HG02885 (cell line): ENCODE measurements around the gene SORT1.

Experiments
- ATAC-seq: cut with Tn5 transposase; IDR thresholded peaks from one replicate; pipeline ENCODE4 v1.9.1; 2021; ENCODE audit warnings: mild to moderate bottlenecking; ENCODE audit not compliant: unreplicated experiment, poor library complexity

SORT1 gene

GRCh38 chr1:109280862-109281261 is 116.9 kb downstream of the SORT1 start:
- no peak for ATAC-seq

GRCh38 chr1:109279615-109280278 is 118.0 kb downstream of the SORT1 start:
- ATAC-seq = no peak

GRCh38 chr1:109277434-109278204 is 120.1 kb downstream of the SORT1 start:
- peak; percentile 85 for ATAC-seq

GRCh38 chr1:109275706-109276345 is 121.9 kb downstream of the SORT1 start:
- no peak for ATAC-seq

GRCh38 chr1:109274533-109275476 is 122.9 kb downstream of the SORT1 start:
- ATAC-seq = no peak

DNA sequence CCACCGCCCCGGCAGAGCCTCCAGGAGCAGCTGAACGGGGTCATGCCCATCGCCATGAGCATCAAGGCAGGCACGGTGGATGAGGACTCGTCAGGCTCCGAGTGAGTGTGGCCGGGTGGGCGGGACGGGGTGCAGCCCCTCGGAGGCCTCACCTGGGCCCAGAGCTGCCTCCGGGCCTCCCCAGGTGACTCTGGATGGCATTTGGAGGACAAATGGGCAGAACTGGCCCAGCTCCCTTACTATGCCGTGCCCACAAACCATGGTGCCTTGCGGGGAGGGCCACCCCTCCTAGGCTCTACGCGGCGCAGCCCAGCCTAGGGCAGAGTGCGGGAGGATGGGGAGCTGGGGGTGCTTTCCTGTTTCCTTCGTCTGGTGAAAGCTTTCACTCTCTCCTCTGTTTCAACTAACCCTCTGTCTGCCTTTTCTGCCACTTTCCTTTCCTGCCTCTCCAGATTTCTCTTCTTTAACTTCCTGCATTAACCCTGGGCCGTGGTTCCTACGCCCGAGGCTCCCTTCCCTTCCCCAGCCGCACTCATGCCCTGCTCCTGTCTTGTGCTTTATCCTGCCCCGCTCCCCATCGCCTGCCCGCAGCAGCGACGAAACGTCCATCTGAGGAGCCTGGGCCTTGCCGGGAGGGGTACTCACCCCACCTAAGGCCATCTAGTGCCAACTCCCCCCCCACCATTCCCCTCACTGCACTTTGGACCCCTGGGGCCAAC is 124.0 kb downstream of the SORT1 start:
- no peak for ATAC-seq

GRCh38 chr1:109272831-109273547 is 124.7 kb downstream of the SORT1 start:
- ATAC-seq = no peak

DNA sequence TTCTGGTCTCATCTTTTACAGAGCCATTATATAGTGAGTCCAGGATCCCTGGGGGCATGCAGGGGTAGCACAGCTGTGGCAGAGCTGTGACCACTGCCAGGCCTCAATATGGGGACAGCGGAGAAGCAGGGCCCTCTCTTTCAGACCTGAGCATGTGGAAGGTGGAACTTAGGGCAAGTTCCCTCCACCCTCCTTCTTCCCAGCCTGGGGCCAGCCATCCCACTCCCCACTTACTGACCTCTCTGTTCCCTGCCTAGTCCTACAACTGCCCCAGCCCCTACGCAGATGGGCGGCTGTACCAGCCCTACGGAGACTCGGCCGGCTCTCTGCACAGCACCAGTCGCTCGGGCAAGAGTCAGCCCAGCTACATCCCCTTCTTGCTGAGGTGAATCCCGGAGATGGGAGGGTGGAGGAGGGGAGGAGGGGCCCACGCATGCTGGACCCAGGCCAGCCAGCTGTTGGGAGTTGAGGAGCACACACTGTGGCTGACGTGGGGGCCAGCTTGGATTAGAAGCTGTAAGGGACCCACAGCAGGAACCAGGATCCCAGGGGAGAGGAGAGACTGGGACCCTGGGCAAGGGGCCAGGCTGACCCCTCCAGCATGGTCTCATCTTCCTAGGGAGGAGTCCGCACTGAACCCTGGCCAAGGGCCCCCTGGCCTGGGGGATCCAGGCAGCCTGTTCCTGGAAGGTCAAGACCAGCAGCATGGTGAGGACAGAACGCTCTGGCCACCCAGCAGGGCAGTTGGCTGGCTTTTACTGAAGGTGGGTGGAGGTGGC is 125.5 kb downstream of the SORT1 start:
- no peak for ATAC-seq

GRCh38 chr1:109271458-109271857 is 126.3 kb downstream of the SORT1 start:
- no peak for ATAC-seq

DNA sequence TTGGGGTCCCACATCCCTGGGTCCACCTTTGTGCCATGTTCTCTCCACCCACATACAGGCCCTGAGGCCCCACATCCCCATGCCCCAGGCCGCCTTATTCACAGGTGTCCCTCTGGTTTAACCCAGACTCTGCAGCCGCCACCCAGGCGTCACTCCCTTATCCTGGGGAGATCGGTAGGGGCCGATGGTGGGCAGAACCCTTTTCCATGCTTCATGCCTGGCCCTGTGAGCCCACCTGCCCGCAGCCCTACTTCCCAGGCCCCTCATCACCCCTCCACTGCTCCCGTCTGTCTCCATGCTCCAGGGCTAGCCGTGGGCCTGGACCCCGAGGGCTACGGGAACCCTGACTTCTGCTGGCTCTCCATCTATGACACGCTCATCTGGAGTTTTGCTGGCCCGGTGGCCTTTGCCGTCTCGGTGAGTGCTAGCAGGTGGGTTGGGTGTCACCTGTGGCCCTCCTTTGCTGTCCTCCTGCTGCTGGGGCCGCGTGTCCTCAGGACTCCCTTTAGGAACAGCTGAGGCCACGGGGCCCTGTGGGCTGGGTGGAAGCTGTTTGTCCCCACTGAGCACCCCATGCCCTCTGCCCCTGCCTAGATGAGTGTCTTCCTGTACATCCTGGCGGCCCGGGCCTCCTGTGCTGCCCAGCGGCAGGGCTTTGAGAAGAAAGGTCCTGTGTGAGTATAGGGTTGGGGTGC is 126.9 kb downstream of the SORT1 start:
- ATAC-seq = no peak

- no peak for ATAC-seq
Observed at GRCh38 chr1:109269981-109270622, 127.6 kb downstream of the SORT1 start.

GRCh38 chr1:109269212-109269980 is 128.3 kb downstream of the SORT1 start:
- no peak for ATAC-seq

- ATAC-seq = no peak
Observed at GRCh38 chr1:109268431-109269211, 129.1 kb downstream of the SORT1 start.

DNA sequence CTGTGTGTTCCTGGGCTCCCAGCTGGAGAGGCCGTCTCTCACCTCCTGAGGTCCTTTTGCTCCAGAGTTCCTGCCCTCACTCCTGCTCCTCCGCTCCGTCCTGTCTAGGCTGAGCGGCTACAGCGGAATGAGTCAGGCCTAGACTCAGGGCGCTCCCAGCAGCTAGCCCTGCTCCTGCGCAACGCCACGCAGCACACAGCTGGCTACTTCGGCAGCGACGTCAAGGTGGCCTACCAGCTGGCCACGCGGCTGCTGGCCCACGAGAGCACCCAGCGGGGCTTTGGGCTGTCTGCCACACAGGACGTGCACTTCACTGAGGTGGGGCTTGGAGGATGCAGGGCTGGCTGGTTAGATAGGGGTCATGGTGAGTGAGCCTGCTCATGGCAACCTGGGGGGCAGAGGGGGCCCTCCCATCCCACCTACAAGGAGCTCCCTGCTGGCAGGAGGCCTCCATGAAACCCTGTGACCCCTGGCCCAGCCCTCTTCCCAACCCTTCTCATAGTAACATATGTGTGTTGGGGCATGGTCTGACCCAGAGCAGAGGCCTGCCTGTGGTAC is 129.9 kb downstream of the SORT1 start:
- no peak for ATAC-seq

DNA sequence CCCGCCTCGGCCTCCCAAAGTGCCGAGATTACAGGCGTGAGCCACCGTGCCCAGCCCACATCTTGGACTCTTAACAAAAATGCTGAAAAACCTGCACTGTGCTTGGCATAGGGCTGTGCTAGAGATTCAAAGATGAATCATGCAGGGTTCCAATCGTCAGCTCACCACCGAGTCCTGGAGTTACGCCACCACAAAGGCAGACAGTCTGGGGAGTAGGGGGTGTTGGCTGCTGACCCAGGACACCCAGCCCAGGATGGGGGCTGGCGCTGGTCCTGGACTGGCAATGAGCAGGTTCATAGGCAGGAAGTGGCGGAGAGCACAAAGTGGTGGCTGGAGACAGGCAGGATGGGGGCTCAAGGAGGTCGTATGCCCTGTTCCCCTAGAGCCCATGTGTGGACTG is 130.8 kb downstream of the SORT1 start:
- ATAC-seq = no peak
